ENCODE measurements around the gene OR5AR1. TPM values are rescaled to one million over a fixed set of nuclear protein-coding genes. Genes with fewer than 3 reads are reported as not detected.

OR5AR1 gene
- total and polyA plus RNA-seq, 2 of the 13 experiments (the other 11 are each of a cell fraction or from before 2014, with no cell fraction given), result not detected

GRCh38 chr11:56624661-56625110 is 38.8 kb upstream of the OR5AR1 start:
- no TSS peak for BruUV-seq (replicated peaks)
- WGBS (ENCODE audit: low lambda C conversion rate), result 0% methylated on average over 3 of the region's 3 CpGs
- no peaks in the 10 kb centered on the region for H3K9me3 ChIP-seq (ENCODE audit: low read length)
- TF ChIP-seq ZNF230 (CRISPR knock-in tag; IDR thresholded peaks at IDR 0.05) (no peak), CBX2 (IDR thresholded peaks at IDR 0.05; ENCODE audit: low read depth, low read length) (no peak), CBX2 (CRISPR knock-in tag; IDR thresholded peaks at IDR 0.05; ENCODE audit: low read depth) (no peak), MED1 (CRISPR knock-in tag; IDR thresholded peaks at IDR 0.05) (no peak), STAG1 (CRISPR knock-in tag; IDR thresholded peaks at IDR 0.05) (peak; percentile 23; the same call in 1 of the 2 replicates), SMC3 (IDR thresholded peaks at IDR 0.05; ENCODE audit: low read length) (peak; percentile 38; the same call in 1 of the 2 replicates), GRHL1 (CRISPR knock-in tag; conservative IDR thresholded peaks at IDR 0.05) (no peak), ZNF503 (CRISPR knock-in tag; IDR thresholded peaks at IDR 0.05) (no peak), CTCF (CRISPR knock-in tag; IDR thresholded peaks at IDR 0.05) (peak; percentile 26; the same call in 1 of the 2 replicates), ARID3A (IDR thresholded peaks at IDR 0.05; ENCODE audit: low read depth, low read length) (peak; percentile 67), HNF1A (IDR thresholded peaks at IDR 0.05; ENCODE audit: low read depth) (no peak), HNF1A (CRISPR knock-in tag; IDR thresholded peaks at IDR 0.05; ENCODE audit: borderline replicate concordance) (no peak), ASH2L (IDR thresholded peaks at IDR 0.05; ENCODE audit: insufficient read length, low read depth, low read length) (no peak)

More at GRCh38 chr11:56624661-56625110, 38.8 kb upstream of the OR5AR1 start:
- ChIA-PET POLR2A (no interaction called here), CTCF (ENCODE audit: low intra/inter-chr PET ratio, low total read pairs) (interaction anchor here (1.8 kb wide), 1 partner anchor 159 kb away, joined by 10 read pairs; no protein-coding TSS in a partner anchor)
- in situ Hi-C loops (cut with HindIII; ENCODE audit: extremely low pct_ligation_motif_present, low pct_unique_long_range_greater_than_20kb) (loop anchor here (10.0 kb wide), 1 partner anchor 160 kb away; no protein-coding TSS in a partner anchor), intact Hi-C loops (cut with micrococcal nuclease; ENCODE audit: unreplicated experiment) (loop anchor here (1.0 kb wide), 1 partner anchor 159 kb away; no protein-coding TSS in a partner anchor)
- Histone ChIP-seq H3K4me3 (replicated peaks in 1 of 3; ENCODE audit: insufficient read depth in 1 of 3, low read depth in 2 of 3, low read length in 3 of 3) (no peak overlapping the region), H3K27me3 (ENCODE audit: control insufficient read depth in 1 of 2, insufficient read depth in 2 of 2, low read length in 2 of 2) (no peaks in the 10 kb centered on the region), H3K27ac (ENCODE audit: extremely low read length, insufficient read depth, low read length) (no peak overlapping the region), H4K20me1 (ENCODE audit: insufficient read depth, low read length) (no peaks in the 10 kb centered on the region), H3K79me2 (ENCODE audit: insufficient read depth, low read length) (no peaks in the 10 kb centered on the region), H3K9ac (ENCODE audit: insufficient read depth, low read depth, low read length) (no peak overlapping the region), H3K36me3 (replicated peaks in 1 of 2; ENCODE audit: control insufficient read depth in 1 of 2, insufficient read depth in 2 of 2, low read length in 2 of 2) (no peaks in the 10 kb centered on the region), H3K4me1 (ENCODE audit: insufficient read depth, low read length) (no peaks in the 10 kb centered on the region), H3K4me2 (ENCODE audit: low read depth, low read length) (no peak overlapping the region), H2AFZ (ENCODE audit: low read length) (no peak overlapping the region)
- ATAC-seq (peak; percentile 70), FAIRE-seq (no peak), DNase-seq (ENCODE audit: low spot score) (peak; percentile 55)
